ENCODE data around the gene KLF9.

GRCh38 chr9:70390933-70391341, 23.5 kb downstream of the KLF9 start:
- TF ChIP-seq TAF1 (IDR thresholded peaks at IDR 0.05; ENCODE audit: borderline replicate concordance, low read depth, low read length) = no peak
- no peak for TF ChIP-seq POLR2A (IDR thresholded peaks at IDR 0.05; ENCODE audit: low read depth, low read length)

All from GM12892 (cell line).